HEK293 (cell line): ENCODE data around the gene SGMS1.

Source experiments
- CTCF ChIA-PET: fragments of 350-600 bp; formaldehyde crosslinking; extraction: SDS; loops from one replicate; lab custom pipeline; 2021; ENCODE audit warnings: antibody characterized with exemption; lab: Yijun Ruan, JAX
- POLR2A ChIA-PET: fragments of 300-600 bp; formaldehyde crosslinking; extraction: SDS; loops from one replicate; lab custom pipeline; 2020; ENCODE audit warnings: antibody characterized with exemption, inconsistent platforms; lab: Yijun Ruan, JAX
- H3K27ac ChIP-seq: fragments of 200-500 bp; sonication (Bioruptor generic); 2 replicates; pipeline ENCODE4 v1.5.1; 2014; ENCODE audit warnings: low read depth, low read length, control low read depth, inconsistent platforms; ENCODE audit errors: extremely low read depth
- H3K36me3 ChIP-seq, 2 experiments: fragments of 200-500 bp in 1 of 2; sonication (Bioruptor generic) in 1 of 2; 1 replicate in 1 of 2; 2 replicates in 1 of 2; pipeline ENCODE4 v1.5.1; 2014 to 2017; ENCODE audit warnings: inconsistent platforms in 2 of 2, low read length in 2 of 2; ENCODE audit not compliant: control insufficient read depth in 2 of 2, insufficient read depth in 1 of 2
- H3K4me1 ChIP-seq: fragments of 200-500 bp; sonication (Bioruptor generic); 2 replicates; pipeline ENCODE4 v1.5.1; 2014; ENCODE audit warnings: mild to moderate bottlenecking, low read length, inconsistent platforms; ENCODE audit not compliant: control insufficient read depth, insufficient read depth
- H3K4me3 ChIP-seq: 2 replicates; pipeline ENCODE4 v1.5.1; 2011; ENCODE audit warnings: low read depth, mild to moderate bottlenecking, control low read depth, low read length, moderate library complexity
- H3K9me3 ChIP-seq: fragments of 200-500 bp; sonication (Bioruptor generic); 2 replicates; pipeline ENCODE4 v1.5.1; 2014; ENCODE audit warnings: low read depth, low read length, inconsistent platforms; ENCODE audit not compliant: control insufficient read depth, insufficient read depth
- ATF2 ChIP-seq: fragments of 450-650 bp; formaldehyde crosslinking; IDR thresholded peaks from 2 replicates; pipeline ENCODE4 v1.5.1; 2016; ENCODE audit warnings: missing biosample characterization, missing genetic modification characterization, low read depth
- EGR2 ChIP-seq: fragments of 450-650 bp; formaldehyde crosslinking; IDR thresholded peaks from 2 replicates; pipeline ENCODE4 v1.5.1; 2016; ENCODE audit warnings: low read depth, missing biosample characterization, missing genetic modification characterization
- GLI4 ChIP-seq: fragments of 450-650 bp; formaldehyde crosslinking; IDR thresholded peaks from 2 replicates; pipeline ENCODE4 v1.5.1; 2016; ENCODE audit warnings: missing biosample characterization, missing genetic modification characterization
- KLF16 ChIP-seq: fragments of 450-650 bp; formaldehyde crosslinking; IDR thresholded peaks from 2 replicates; pipeline ENCODE4 v1.5.1; 2017; ENCODE audit warnings: missing biosample characterization, missing genetic modification characterization
- KLF7 ChIP-seq: fragments of 450-650 bp; formaldehyde crosslinking; IDR thresholded peaks from 2 replicates; pipeline ENCODE4 v1.5.1; 2016; ENCODE audit warnings: missing biosample characterization, missing genetic modification characterization, borderline replicate concordance
- MZF1 ChIP-seq: fragments of 450-650 bp; formaldehyde crosslinking; IDR thresholded peaks from 2 replicates; pipeline ENCODE4 v1.5.1; 2017; ENCODE audit warnings: missing biosample characterization, missing genetic modification characterization, borderline replicate concordance
- PBX3 ChIP-seq: sonication (generic); formaldehyde crosslinking; IDR thresholded peaks from 2 replicates; pipeline ENCODE4 v1.8.1; 2022; ENCODE audit warnings: mild to moderate bottlenecking, moderate library complexity, missing genetic modification reagents
- ZBTB7A ChIP-seq: fragments of 450-650 bp; formaldehyde crosslinking; IDR thresholded peaks from 2 replicates; pipeline ENCODE4 v1.5.1; 2016; ENCODE audit warnings: low read depth, missing biosample characterization, missing genetic modification characterization
- ZFP3 ChIP-seq: fragments of 450-650 bp; formaldehyde crosslinking; IDR thresholded peaks from 2 replicates; pipeline ENCODE4 v1.5.1; 2016; ENCODE audit warnings: low read depth, missing biosample characterization, missing genetic modification characterization
- ZNF157 ChIP-seq: fragments of 450-650 bp; formaldehyde crosslinking; IDR thresholded peaks from 2 replicates; pipeline ENCODE4 v1.5.1; 2016; ENCODE audit warnings: missing biosample characterization, missing genetic modification characterization
- ZNF223 ChIP-seq: fragments of 450-650 bp; formaldehyde crosslinking; IDR thresholded peaks from 2 replicates; pipeline ENCODE4 v1.5.1; 2016; ENCODE audit warnings: missing biosample characterization, missing genetic modification characterization
- ZNF23 ChIP-seq: fragments of 450-650 bp; formaldehyde crosslinking; IDR thresholded peaks from 2 replicates; pipeline ENCODE4 v1.5.1; 2016; ENCODE audit warnings: missing biosample characterization, missing genetic modification characterization, borderline replicate concordance
- ZNF292 ChIP-seq: fragments of 450-650 bp; formaldehyde crosslinking; IDR thresholded peaks from 2 replicates; pipeline ENCODE4 v1.5.1; 2016; ENCODE audit warnings: low read depth, missing biosample characterization, missing genetic modification characterization, borderline replicate concordance
- ZNF335 ChIP-seq: fragments of 450-650 bp; formaldehyde crosslinking; conservative IDR thresholded peaks from 2 replicates; pipeline ENCODE4 v1.5.1; 2016; ENCODE audit warnings: missing biosample characterization, missing genetic modification characterization
- ZNF394 ChIP-seq: fragments of 450-650 bp; formaldehyde crosslinking; IDR thresholded peaks from 2 replicates; pipeline ENCODE4 v1.5.1; 2016; ENCODE audit warnings: missing biosample characterization, missing genetic modification characterization, mild to moderate bottlenecking, moderate library complexity, borderline replicate concordance
- ZNF404 ChIP-seq: fragments of 450-650 bp; formaldehyde crosslinking; IDR thresholded peaks from 2 replicates; pipeline ENCODE4 v1.5.1; 2017; ENCODE audit warnings: missing biosample characterization, missing genetic modification characterization
- ZNF501 ChIP-seq: fragments of 450-650 bp; formaldehyde crosslinking; IDR thresholded peaks from 2 replicates; pipeline ENCODE4 v1.5.1; 2016; ENCODE audit warnings: missing biosample characterization, missing genetic modification characterization
- ZNF514 ChIP-seq: fragments of 450-650 bp; formaldehyde crosslinking; IDR thresholded peaks from 2 replicates; pipeline ENCODE4 v1.5.1; 2016; ENCODE audit warnings: missing biosample characterization, missing genetic modification characterization
- ZNF560 ChIP-seq: fragments of 450-650 bp; formaldehyde crosslinking; IDR thresholded peaks from 2 replicates; pipeline ENCODE4 v1.5.1; 2017; ENCODE audit warnings: missing biosample characterization, missing genetic modification characterization, borderline replicate concordance
- ZNF596 ChIP-seq: fragments of 450-650 bp; IDR thresholded peaks from 2 replicates; pipeline ENCODE4 v1.5.0; 2018; ENCODE audit warnings: missing biosample characterization, mild to moderate bottlenecking, missing genetic modification characterization, moderate library complexity
- ZNF610 ChIP-seq: fragments of 450-650 bp; formaldehyde crosslinking; IDR thresholded peaks from 2 replicates; pipeline ENCODE4 v1.5.1; 2016; ENCODE audit warnings: missing biosample characterization, missing genetic modification characterization, borderline replicate concordance
- ZNF645 ChIP-seq: fragments of 450-650 bp; formaldehyde crosslinking; IDR thresholded peaks from 2 replicates; pipeline ENCODE4; 2016; ENCODE audit warnings: missing biosample characterization, missing genetic modification characterization
- ZNF792 ChIP-seq: fragments of 450-650 bp; formaldehyde crosslinking; IDR thresholded peaks from 2 replicates; pipeline ENCODE4 v1.5.1; 2016; ENCODE audit warnings: missing biosample characterization, missing genetic modification characterization

The SGMS1 gene

GRCh38 chr10:50341987-50342386 is 281.8 kb downstream of the SGMS1 start:
- CTCF ChIA-PET = no interaction called here
- Histone ChIP-seq H3K4me1 (no peaks in the 10 kb centered on the region), H3K36me3 (peaks cover 0 to 7% of the 10 kb centered on the region in 2 experiments; a peak in 1 of 3 replicates), H3K27ac (no peak overlapping the region), H3K4me3 (no peak overlapping the region), H3K9me3 (no peaks in the 10 kb centered on the region)
- TF ChIP-seq ZNF792 (tag by site-specific recombination) (no peak), ZNF404 (tag by site-specific recombination) (no peak)
- POLR2A ChIA-PET = no interaction called here

GRCh38 chr10:50336140-50336539 is 287.6 kb downstream of the SGMS1 start:
- H3K27ac ChIP-seq = no peak overlapping the region
- no peaks in the 10 kb centered on the region for H3K4me1 ChIP-seq
- H3K9me3 ChIP-seq = no peaks in the 10 kb centered on the region
- H3K36me3 ChIP-seq = no peaks in the 10 kb centered on the region
- POLR2A ChIA-PET = no interaction called here
- TF ChIP-seq ZNF645 (tag by site-specific recombination) = no peak
- no peak overlapping the region for H3K4me3 ChIP-seq
- CTCF ChIA-PET = no interaction called here

GRCh38 chr10:50335397-50335796 is 288.4 kb downstream of the SGMS1 start:
- no peaks in the 10 kb centered on the region for H3K36me3 ChIP-seq
- TF ChIP-seq ZNF501 (tag by site-specific recombination) (no peak), EGR2 (tag by site-specific recombination) (no peak), ZNF292 (tag by site-specific recombination) (no peak), ZNF514 (no peak), GLI4 (no peak), PBX3 (no peak), ZNF596 (tag by site-specific recombination) (no peak), ZBTB7A (no peak), ZNF157 (tag by site-specific recombination) (no peak), ZFP3 (tag by site-specific recombination) (no peak), ZNF223 (no peak), ZNF23 (no peak), ZNF610 (tag by site-specific recombination) (no peak), ATF2 (tag by site-specific recombination) (no peak), ZNF560 (no peak), MZF1 (tag by site-specific recombination) (no peak), KLF7 (tag by site-specific recombination) (no peak), ZNF335 (tag by site-specific recombination) (no peak), ZNF394 (no peak), KLF16 (tag by site-specific recombination) (no peak)
- TF ChIP-seq, all 188 proteins: peak for 0
- Histone ChIP-seq H3K4me3 (no peak overlapping the region), H3K9me3 (no peaks in the 10 kb centered on the region), H3K27ac (no peak overlapping the region), H3K4me1 (no peaks in the 10 kb centered on the region)
- CTCF ChIA-PET = no interaction called here
- POLR2A ChIA-PET = no interaction called here
